Motor neuron (in vitro differentiated cells): ENCODE data around the gene KYAT1. TPM values are rescaled to one million over a fixed set of nuclear protein-coding genes. Genes with fewer than 3 reads are reported as not detected.

ENCODE experiments used
- ATAC-seq, 8 experiments: fragments of 200-7000 bp; cut with Tn5 transposase; replicated peaks in 6 of 8; 2 replicates each; pipeline ENCODE4 v1.8.0; 2021; ENCODE audit warnings: mild to moderate bottlenecking in 8 of 8, moderate library complexity in 8 of 8
- H3K27ac ChIP-seq, 2 donors: fragments of 250-450 bp; sonication (Bioruptor Pico); 2 replicates each; pipeline ENCODE4 v1.9.0; 2021; ENCODE audit warnings: antibody characterized with exemption in 2 of 2, mild to moderate bottlenecking in 2 of 2, moderate library complexity in 1 of 2
- H3K4me1 ChIP-seq, 2 donors: fragments of 250-450 bp; sonication (Bioruptor Pico); replicated peaks in 1 of 2; 2 replicates each; pipeline ENCODE4 v1.6.1; 2021; ENCODE audit warnings: antibody characterized with exemption in 2 of 2, mild to moderate bottlenecking in 2 of 2, moderate library complexity in 1 of 2
- H3K4me3 ChIP-seq, 5 donors: fragments of 250-450 bp; sonication (Bioruptor Pico); 2 replicates each; pipeline ENCODE4 v1.9.0; 2021; ENCODE audit warnings: antibody characterized with exemption in 5 of 5, mild to moderate bottlenecking in 5 of 5, moderate library complexity in 4 of 5
- WGBS, 10 experiments: fragments of 450-650 bp; shearing (Covaris generic); methylation state at CpG; one replicate each; pipeline ENCODE4 v1.0.0; 2022; 5-methylcytosine and 5-hydroxymethylcytosine counted together
- in situ Hi-C, 9 experiments: fragments of 400-800 bp; cut with MboI; loops; one replicate each; pipeline ENCODE4 v1.15.0; 2021; ENCODE audit warnings: low sequenced_read_pairs in 9 of 9, low pct_unique_long_range_greater_than_20kb in 2 of 9; ENCODE audit not compliant: unreplicated experiment in 9 of 9
- total RNA-seq, 8 experiments: library from RNA; unstranded; fragments of 300-600 nt; gene quantifications; 2 replicates each; pipeline versions ENCODE4 v1.2.3 to v1.2.4, GENCODE V29; 2022

KYAT1 gene
- total RNA-seq, 8 experiments from 2014 or later = 4.0 to 15.9 (median 10.8) TPM

DNA sequence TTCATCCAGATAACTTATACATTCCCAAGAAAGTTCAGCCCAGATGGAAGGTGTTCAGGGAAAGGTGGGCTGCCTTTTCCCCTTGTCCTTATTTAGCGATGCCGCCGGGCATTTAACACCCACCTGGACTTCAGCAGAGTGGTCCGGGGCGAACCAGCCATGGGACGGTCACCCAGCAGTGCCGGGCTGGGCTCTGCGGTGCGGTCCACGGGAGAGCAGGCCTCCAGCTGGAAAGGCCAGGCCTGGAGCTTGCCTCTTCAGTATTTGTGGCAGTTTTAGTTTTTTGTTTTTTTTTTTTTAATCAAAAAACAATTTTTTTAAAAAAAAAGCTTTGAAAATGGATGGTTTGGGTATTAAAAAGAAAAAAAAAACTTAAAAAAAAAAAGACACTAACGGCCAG lies 35.0 kb upstream of the KYAT1 start:
- WGBS, 10 experiments = 73 to 98% (median 89%) methylated on average over 1 to 11 of the region's 11 CpGs; no CpG with 5 or more reads in 4 of the 10 experiments
- no peak overlapping the region for H3K4me3 ChIP-seq
- no peak overlapping the region for H3K27ac ChIP-seq
- no peak for ATAC-seq
- in situ Hi-C loops = no loop called here
- peaks cover 0 to 4% of the 10 kb centered on the region in 2 donors for H3K4me1 ChIP-seq

DNA sequence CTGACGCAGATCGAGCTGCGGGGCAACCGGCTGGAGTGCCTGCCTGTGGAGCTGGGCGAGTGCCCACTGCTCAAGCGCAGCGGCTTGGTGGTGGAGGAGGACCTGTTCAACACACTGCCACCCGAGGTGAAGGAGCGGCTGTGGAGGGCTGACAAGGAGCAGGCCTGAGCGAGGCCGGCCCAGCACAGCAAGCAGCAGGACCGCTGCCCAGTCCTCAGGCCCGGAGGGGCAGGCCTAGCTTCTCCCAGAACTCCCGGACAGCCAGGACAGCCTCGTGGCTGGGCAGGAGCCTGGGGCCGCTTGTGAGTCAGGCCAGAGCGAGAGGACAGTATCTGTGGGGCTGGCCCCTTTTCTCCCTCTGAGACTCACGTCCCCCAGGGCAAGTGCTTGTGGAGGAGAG lies 34.5 kb upstream of the KYAT1 start:
- peak in 2 of 8 experiments; percentile 41 to 70 for ATAC-seq
- Histone ChIP-seq H3K27ac (no peak overlapping the region), H3K4me3 (no peak overlapping the region), H3K4me1 (peaks cover 0 to 8% of the 10 kb centered on the region in 2 donors)
- in situ Hi-C loops = no loop called here
- 83 to 100% methylated on average over 1 to 2 of the region's 18 CpGs; no CpG with 5 or more reads in 8 of the 10 experiments for WGBS, 10 experiments

- no peak overlapping the region for H3K4me3 ChIP-seq
- in situ Hi-C loops = no loop called here
- H3K4me1 ChIP-seq = peaks cover 0 to 10% of the 10 kb centered on the region in 2 donors
- 83 to 100% (median 97%) methylated on average over 1 to 5 of the region's 23 CpGs; no CpG with 5 or more reads in 5 of the 10 experiments for WGBS, 10 experiments
- ATAC-seq = no peak
- H3K27ac ChIP-seq = no peak overlapping the region
Measured at GRCh38 chr9:128913995-128914772, 32.4 kb upstream of the KYAT1 start.

DNA sequence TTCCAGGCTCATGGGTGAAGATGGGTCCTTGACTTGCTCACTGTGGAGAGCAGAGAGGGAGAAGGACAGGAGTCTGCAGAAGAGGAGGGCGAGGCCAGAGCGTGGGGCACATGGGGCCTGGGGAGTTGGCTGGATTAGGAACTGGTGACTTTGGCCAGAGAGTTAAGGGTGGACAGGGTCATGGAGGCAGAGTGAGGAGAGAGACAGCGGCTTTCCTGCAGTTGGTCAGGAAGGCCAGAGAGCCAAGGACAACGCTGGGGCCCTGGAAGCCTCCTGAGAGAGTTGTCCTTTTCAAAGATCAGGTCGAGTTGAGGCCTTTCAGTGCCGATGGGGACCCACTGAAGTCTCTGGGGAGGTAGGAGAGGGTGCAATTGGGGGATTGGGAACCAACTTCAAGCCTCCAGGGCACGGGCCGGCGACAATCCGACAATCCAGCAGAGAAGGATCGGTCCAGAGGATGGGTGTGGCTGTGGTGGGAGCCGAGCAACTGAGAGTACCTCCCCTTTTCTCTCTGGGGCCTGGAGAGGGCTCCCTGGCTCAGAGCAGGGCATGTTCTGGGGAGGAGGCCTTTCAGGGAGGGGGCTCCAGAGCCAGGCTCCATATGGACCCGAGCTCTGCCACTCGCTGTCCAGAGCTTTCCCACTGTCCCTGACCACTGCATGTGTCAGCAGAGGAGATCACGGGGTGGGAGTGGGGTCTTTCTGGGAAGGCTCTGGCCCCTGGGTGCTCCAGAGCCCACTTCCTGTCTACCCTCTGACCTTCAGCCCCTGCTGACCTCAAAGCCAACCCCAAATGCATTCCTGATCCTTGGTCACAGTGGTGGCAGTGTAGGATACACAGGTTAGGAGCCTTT lies 31.5 kb upstream of the KYAT1 start:
- WGBS, 10 experiments = 40 to 100% (median 88%) methylated on average over 1 to 5 of the region's 15 CpGs; no CpG with 5 or more reads in 3 of the 10 experiments
- Histone ChIP-seq H3K27ac (no peak overlapping the region), H3K4me1 (peaks cover 0 to 10% of the 10 kb centered on the region in 2 donors), H3K4me3 (no peak overlapping the region)
- ATAC-seq = peak in 3 of 8 experiments; percentile 52 to 70 (median 56)
- in situ Hi-C loops = no loop called here

GRCh38 chr9:128912270-128912853 lies 30.6 kb upstream of the KYAT1 start:
- Histone ChIP-seq H3K27ac (no peak overlapping the region), H3K4me1 (peaks cover 0 to 10% of the 10 kb centered on the region in 2 donors), H3K4me3 (no peak overlapping the region)
- in situ Hi-C loops = no loop called here
- 40 to 100% (median 80%) methylated on average over 2 to 6 of the region's 15 CpGs; no CpG with 5 or more reads in 5 of the 10 experiments for WGBS, 10 experiments
- peak in 3 of 8 experiments; percentile 22 to 67 (median 39) for ATAC-seq

GRCh38 chr9:128911529-128912035 lies 29.8 kb upstream of the KYAT1 start:
- in situ Hi-C loops = no loop called here
- Histone ChIP-seq H3K27ac (no peak overlapping the region), H3K4me3 (no peak overlapping the region), H3K4me1 (peaks cover 0 to 10% of the 10 kb centered on the region in 2 donors)
- peak; percentile 45 to 85 (median 72) for ATAC-seq
- WGBS, 10 experiments = 0 to 100% (median 56%) methylated on average over 1 to 6 of the region's 8 CpGs; no CpG with 5 or more reads in 4 of the 10 experiments

DNA sequence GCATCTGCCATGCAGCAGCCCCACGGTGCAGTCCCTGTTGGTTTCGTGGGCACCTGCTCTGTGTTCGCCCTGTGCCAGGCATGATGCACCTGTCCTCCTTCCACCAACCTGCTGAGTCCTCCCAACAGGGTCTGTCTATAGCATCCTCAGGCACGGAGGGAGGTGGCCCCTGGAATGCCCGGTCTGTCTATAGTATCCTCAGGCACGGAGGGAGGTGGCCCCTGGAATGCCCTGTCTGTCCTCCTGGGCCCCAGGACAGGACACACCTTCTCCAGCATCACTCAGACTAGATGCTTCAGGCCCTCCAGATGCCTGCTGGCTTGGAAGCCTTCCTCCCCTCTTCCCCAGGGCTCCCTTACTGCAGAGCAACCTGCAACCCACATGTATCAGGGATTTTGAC lies 29.2 kb upstream of the KYAT1 start:
- H3K27ac ChIP-seq = no peak overlapping the region
- WGBS, 10 experiments = 40 to 100% (median 90%) methylated on average over 1 to 3 of the region's 6 CpGs; no CpG with 5 or more reads in 3 of the 10 experiments
- in situ Hi-C loops = no loop called here
- no peak overlapping the region for H3K4me3 ChIP-seq
- peaks cover 0 to 10% of the 10 kb centered on the region in 2 donors for H3K4me1 ChIP-seq
- ATAC-seq = no peak

GRCh38 chr9:128909859-128910258 lies 28.1 kb upstream of the KYAT1 start:
- in situ Hi-C loops = no loop called here
- no peak for ATAC-seq
- Histone ChIP-seq H3K4me1 (peaks cover 0 to 10% of the 10 kb centered on the region in 2 donors), H3K4me3 (no peak overlapping the region), H3K27ac (no peak overlapping the region)
- WGBS, 10 experiments = 90 to 100% methylated on average over 1 to 2 of the region's 4 CpGs; no CpG with 5 or more reads in 8 of the 10 experiments

- ATAC-seq = no peak
- H3K4me3 ChIP-seq = no peak overlapping the region
- H3K4me1 ChIP-seq = peaks cover 0 to 10% of the 10 kb centered on the region in 2 donors
- no peak overlapping the region for H3K27ac ChIP-seq
- 92 to 100% (median 97%) methylated on average over 1 to 12 of the region's 24 CpGs; no CpG with 5 or more reads in 5 of the 10 experiments for WGBS, 10 experiments
- in situ Hi-C loops = no loop called here
Measured at GRCh38 chr9:128908372-128908771, 26.6 kb upstream of the KYAT1 start.

GRCh38 chr9:128906741-128907140 lies 25.0 kb upstream of the KYAT1 start:
- H3K27ac ChIP-seq = no peak overlapping the region
- in situ Hi-C loops = no loop called here
- no peak for ATAC-seq
- H3K4me1 ChIP-seq = peaks cover 0 to 6% of the 10 kb centered on the region in 2 donors
- 36 to 100% (median 100%) methylated on average over 1 to 2 of the region's 2 CpGs; no CpG with 5 or more reads in 6 of the 10 experiments for WGBS, 10 experiments
- H3K4me3 ChIP-seq = no peak overlapping the region

- Histone ChIP-seq H3K4me3 (no peak overlapping the region), H3K27ac (no peak overlapping the region), H3K4me1 (no peaks in the 10 kb centered on the region)
- no peak for ATAC-seq
- 70 to 100% (median 88%) methylated on average over 1 to 5 of the region's 7 CpGs; no CpG with 5 or more reads in 2 of the 10 experiments for WGBS, 10 experiments
- in situ Hi-C loops = no loop called here
Measured at GRCh38 chr9:128905964-128906363, 24.2 kb upstream of the KYAT1 start.

DNA sequence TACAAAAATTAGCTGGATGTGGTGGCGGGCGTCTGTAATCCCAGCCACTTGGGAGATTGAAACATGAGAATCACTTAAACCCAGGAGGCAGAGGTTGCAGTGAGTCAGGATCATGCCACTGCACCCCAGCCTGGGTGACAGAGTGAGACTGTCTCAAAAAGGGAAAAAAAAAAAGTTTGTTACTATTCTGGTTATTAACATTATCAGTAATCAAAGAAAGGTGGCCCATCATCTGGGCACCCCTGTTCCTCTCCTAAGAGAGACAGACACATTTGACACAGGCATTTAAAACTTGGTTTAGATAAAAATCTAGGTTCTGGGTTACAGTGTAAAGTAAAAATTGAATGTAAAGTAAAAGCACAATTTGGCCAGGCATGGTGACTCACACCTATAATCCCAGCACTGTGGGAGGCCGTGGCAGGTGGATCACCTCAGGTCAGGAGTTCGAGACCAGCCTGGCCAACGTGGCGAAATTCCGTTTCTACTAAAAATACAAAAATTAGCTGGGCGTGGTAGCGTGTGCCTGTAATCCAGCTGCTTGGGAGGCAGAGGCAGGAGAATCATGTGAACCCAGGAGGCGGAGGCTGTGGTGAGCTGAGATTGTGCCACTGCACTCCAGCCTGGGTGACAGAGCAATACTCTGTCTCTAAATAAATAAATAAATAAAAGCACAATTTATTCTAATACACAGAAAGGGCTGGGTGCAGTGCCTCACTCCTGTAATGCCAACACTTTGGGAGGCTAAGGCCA lies 22.3 kb upstream of the KYAT1 start:
- in situ Hi-C loops = no loop called here
- peak in 1 of 8 experiments; percentile 9 for ATAC-seq
- Histone ChIP-seq H3K4me1 (no peaks in the 10 kb centered on the region), H3K4me3 (no peak overlapping the region), H3K27ac (no peak overlapping the region)
- 43 to 100% (median 94%) methylated on average over 1 to 8 of the region's 10 CpGs; no CpG with 5 or more reads in 1 of the 10 experiments for WGBS, 10 experiments
